ENCODE data around the gene VWCE. TPM values are rescaled to one million over a fixed set of nuclear protein-coding genes. Genes with fewer than 3 reads are reported as not detected.

The VWCE gene
- polyA plus RNA-seq, 3 donors: 0.05 to 0.23 TPM; not detected in 1

DNA sequence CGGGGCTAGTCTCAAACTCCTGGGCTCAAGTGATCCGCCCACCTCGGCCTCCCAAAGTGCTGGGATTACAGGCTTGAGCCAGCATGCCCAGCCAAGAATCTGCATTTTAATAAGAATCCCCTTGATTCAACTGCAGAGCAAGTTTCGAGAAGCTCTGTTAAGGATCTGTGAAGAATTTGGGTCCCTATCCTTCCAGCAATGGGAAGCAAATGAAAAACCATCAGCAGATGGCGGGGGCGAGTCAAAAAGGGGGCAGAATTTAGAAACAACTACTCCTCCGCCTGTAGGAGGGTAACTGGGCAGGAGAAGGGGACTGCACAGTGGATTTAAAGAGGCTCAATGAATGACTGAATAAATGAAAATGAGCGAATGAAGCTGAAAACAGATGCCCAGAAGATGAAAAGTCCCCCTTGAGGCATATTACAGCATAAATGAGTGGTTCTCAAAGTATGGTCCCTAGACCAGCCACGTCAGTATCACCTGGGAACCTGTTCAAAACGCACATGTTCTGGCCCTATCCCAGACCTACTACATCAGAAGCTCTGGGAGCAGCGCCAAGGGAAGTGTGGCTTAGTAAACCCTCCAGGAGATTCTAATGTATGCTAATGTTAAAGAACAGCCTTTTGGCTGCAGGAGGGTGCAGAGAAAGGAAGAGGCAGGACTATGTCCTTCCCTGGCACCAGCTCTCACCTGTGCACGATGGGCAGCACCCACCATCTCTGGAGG, 15.0 kb downstream of the VWCE start:
- DNase-seq: no peak
- H3K9ac ChIP-seq (ENCODE audit: insufficient read depth, low read length, poor library complexity, severe bottlenecking): no peak overlapping the region
- WGBS (ENCODE audit: insufficient coverage): 93% methylated on average over 6 of the region's 12 CpGs
- Mint-ChIP-seq H3K27me3 (ENCODE audit: low read depth in 3 of 3) (peaks cover 2 to 7% (median 3%) of the 10 kb centered on the region in 3 donors), H3K27ac (no peak overlapping the region), H3K36me3 (no peaks in the 10 kb centered on the region), H3K4me1 (peaks cover 2% of the 10 kb centered on the region), H3K9me3 (peaks cover 0 to 3% (median 1%) of the 10 kb centered on the region in 7 donors), H3K4me3 (no peak overlapping the region)
- intact Hi-C loops (cut with micrococcal nuclease): no loop called here
- no peak overlapping the region for H3K27ac ChIP-seq (ENCODE audit: low read depth in 1 of 2, low read length in 2 of 2)
- no peaks in the 10 kb centered on the region for H3K36me3 ChIP-seq (replicated peaks in 1 of 2; ENCODE audit: control insufficient read depth in 1 of 2, insufficient read depth in 2 of 2, low read length in 2 of 2)
- TF ChIP-seq, protein P1, sequence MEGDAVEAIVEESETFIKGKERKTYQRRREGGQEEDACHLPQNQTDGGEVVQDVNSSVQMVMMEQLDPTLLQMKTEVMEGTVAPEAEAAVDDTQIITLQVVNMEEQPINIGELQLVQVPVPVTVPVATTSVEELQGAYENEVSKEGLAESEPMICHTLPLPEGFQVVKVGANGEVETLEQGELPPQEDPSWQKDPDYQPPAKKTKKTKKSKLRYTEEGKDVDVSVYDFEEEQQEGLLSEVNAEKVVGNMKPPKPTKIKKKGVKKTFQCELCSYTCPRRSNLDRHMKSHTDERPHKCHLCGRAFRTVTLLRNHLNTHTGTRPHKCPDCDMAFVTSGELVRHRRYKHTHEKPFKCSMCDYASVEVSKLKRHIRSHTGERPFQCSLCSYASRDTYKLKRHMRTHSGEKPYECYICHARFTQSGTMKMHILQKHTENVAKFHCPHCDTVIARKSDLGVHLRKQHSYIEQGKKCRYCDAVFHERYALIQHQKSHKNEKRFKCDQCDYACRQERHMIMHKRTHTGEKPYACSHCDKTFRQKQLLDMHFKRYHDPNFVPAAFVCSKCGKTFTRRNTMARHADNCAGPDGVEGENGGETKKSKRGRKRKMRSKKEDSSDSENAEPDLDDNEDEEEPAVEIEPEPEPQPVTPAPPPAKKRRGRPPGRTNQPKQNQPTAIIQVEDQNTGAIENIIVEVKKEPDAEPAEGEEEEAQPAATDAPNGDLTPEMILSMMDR (IDR thresholded peaks at IDR 0.05): no peak
- no peak overlapping the region for H2AFZ ChIP-seq (ENCODE audit: insufficient read depth, low read depth, low read length, poor library complexity, severe bottlenecking)
- H4K20me1 ChIP-seq (ENCODE audit: insufficient read depth, low read length): no peaks in the 10 kb centered on the region
- no peaks in the 10 kb centered on the region for H3K9me3 ChIP-seq (replicated peaks in 1 of 2; ENCODE audit: control insufficient read depth in 1 of 2, insufficient read depth in 1 of 2, low read length in 2 of 2)
- H3K4me1 ChIP-seq (ENCODE audit: control insufficient read depth in 1 of 2, insufficient read depth in 2 of 2, low read length in 2 of 2): no peaks in the 10 kb centered on the region
- no peak overlapping the region for H3K4me2 ChIP-seq (replicated peaks; ENCODE audit: extremely low read depth, low read length, poor library complexity, severe bottlenecking)
- no peaks in the 10 kb centered on the region for H3K27me3 ChIP-seq (ENCODE audit: control insufficient read depth in 2 of 2, insufficient read depth in 2 of 2, low read length in 2 of 2)
- H3K4me3 ChIP-seq (replicated peaks in 1 of 3; ENCODE audit: low read depth in 2 of 3, low read length in 3 of 3): no peak overlapping the region
- no peaks in the 10 kb centered on the region for H3K79me2 ChIP-seq (ENCODE audit: insufficient read depth, low read length)

DNA sequence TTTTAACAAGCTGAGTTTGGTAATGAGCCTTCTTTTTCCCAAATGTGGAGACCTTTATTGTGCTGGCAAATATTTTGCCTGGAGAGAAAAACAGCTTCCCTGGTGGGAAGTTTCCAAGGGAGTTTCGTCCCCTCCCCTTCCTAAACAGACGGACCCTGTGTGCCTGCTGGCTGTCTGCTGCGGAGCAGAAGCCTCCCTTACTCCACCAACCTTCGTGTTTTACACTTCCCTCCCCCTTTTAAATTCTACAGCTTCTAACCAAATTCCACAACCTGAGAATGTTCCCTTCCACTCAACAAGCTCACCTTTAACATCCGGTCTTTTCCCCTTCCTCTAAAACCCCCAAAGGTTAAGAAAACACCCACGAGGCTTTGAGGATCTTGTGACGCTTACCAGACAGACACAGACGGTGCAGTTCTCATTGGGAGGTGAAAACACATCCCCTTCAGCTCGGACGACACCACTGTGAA, 17.1 kb downstream of the VWCE start:
- intact Hi-C loops (cut with micrococcal nuclease): no loop called here
- no peaks in the 10 kb centered on the region for H3K36me3 Mint-ChIP-seq
- peaks cover 2 to 10% (median 5%) of the 10 kb centered on the region in 3 donors for H3K27me3 Mint-ChIP-seq (ENCODE audit: low read depth in 3 of 3)
- Histone ChIP-seq H3K36me3 (replicated peaks in 1 of 2; ENCODE audit: control insufficient read depth in 1 of 2, insufficient read depth in 2 of 2, low read length in 2 of 2) (no peaks in the 10 kb centered on the region), H3K4me2 (replicated peaks; ENCODE audit: extremely low read depth, low read length, poor library complexity, severe bottlenecking) (no peak overlapping the region), H3K27ac (ENCODE audit: low read depth in 1 of 2, low read length in 2 of 2) (no peak overlapping the region), H3K9me3 (replicated peaks in 1 of 2; ENCODE audit: control insufficient read depth in 1 of 2, insufficient read depth in 1 of 2, low read length in 2 of 2) (no peaks in the 10 kb centered on the region), H3K4me3 (replicated peaks in 1 of 3; ENCODE audit: low read depth in 2 of 3, low read length in 3 of 3) (no peak overlapping the region), H3K9ac (ENCODE audit: insufficient read depth, low read length, poor library complexity, severe bottlenecking) (no peak overlapping the region), H4K20me1 (ENCODE audit: insufficient read depth, low read length) (no peaks in the 10 kb centered on the region), H3K79me2 (ENCODE audit: insufficient read depth, low read length) (no peaks in the 10 kb centered on the region), H2AFZ (ENCODE audit: insufficient read depth, low read depth, low read length, poor library complexity, severe bottlenecking) (no peak overlapping the region), H3K27me3 (ENCODE audit: control insufficient read depth in 2 of 2, insufficient read depth in 2 of 2, low read length in 2 of 2) (no peaks in the 10 kb centered on the region), H3K4me1 (ENCODE audit: control insufficient read depth in 1 of 2, insufficient read depth in 2 of 2, low read length in 2 of 2) (no peaks in the 10 kb centered on the region)
- DNase-seq: no peak
- no peak overlapping the region for H3K27ac Mint-ChIP-seq
- WGBS (ENCODE audit: insufficient coverage): 86% methylated on average over 7 of the region's 10 CpGs
- H3K4me3 Mint-ChIP-seq: no peak overlapping the region
- peaks cover 0 to 2% (median 0%) of the 10 kb centered on the region in 7 donors for H3K9me3 Mint-ChIP-seq
- H3K4me1 Mint-ChIP-seq: peaks cover 2% of the 10 kb centered on the region
- TF ChIP-seq, protein P1 (IDR thresholded peaks at IDR 0.05): no peak

All from CD14-positive monocyte (primary cell).